Peyer's patch (tissue), 4 donors: Measurements from ENCODE around the gene MAML2. TPM values are rescaled to one million over a fixed set of nuclear protein-coding genes. Genes with fewer than 3 reads are reported as not detected.

ENCODE experiments used
- DNase-seq, 3 donors: peaks; one replicate each; pipeline ENCODE4 v3.0.0-alpha.2; 2017 to 2019
- H3K27ac ChIP-seq, 4 donors: fragments of 200-600 bp; sonication (generic); one replicate each; pipeline ENCODE4 v1.5.1; 2016 to 2019
- H3K27me3 ChIP-seq, 2 donors: fragments of 200-600 bp; sonication (generic); one replicate each; pipeline ENCODE4 v1.5.1; 2019
- H3K36me3 ChIP-seq, 3 donors: fragments of 200-600 bp; sonication (generic); one replicate each; pipeline ENCODE4 v1.5.1; 2016 to 2019
- H3K4me1 ChIP-seq, 4 donors: fragments of 200-600 bp; sonication (generic); one replicate each; pipeline ENCODE4 v1.5.1; 2016 to 2019
- H3K4me3 ChIP-seq, 4 donors: fragments of 200-600 bp; sonication (generic); 1 replicate in 3 of 4; 2 replicates in 1 of 4; pipeline ENCODE4 v1.5.1; 2016 to 2019; ENCODE audit warnings: mild to moderate bottlenecking in 1 of 4
- H3K9me3 ChIP-seq, 4 donors: fragments of 200-600 bp; sonication (generic); one replicate each; pipeline ENCODE4 v1.5.1; 2016 to 2019; ENCODE audit warnings: mild to moderate bottlenecking in 1 of 4
- CTCF ChIP-seq, 6 experiments: fragments of 450-650 bp in 4 of 6; fragments of 200-600 bp in 2 of 6; sonication (generic) in 1 of 6; IDR thresholded peaks; one replicate each; pipeline ENCODE4 v1.5.1; 2017 to 2019; ENCODE audit warnings: antibody characterized with exemption in 6 of 6, mild to moderate bottlenecking in 3 of 6, moderate library complexity in 1 of 6
- POLR2A ChIP-seq, 2 donors: fragments of 450-650 bp; IDR thresholded peaks; one replicate each; pipeline ENCODE4 v1.5.1; 2017; ENCODE audit warnings: antibody characterized with exemption in 2 of 2, mild to moderate bottlenecking in 2 of 2, moderate library complexity in 2 of 2
- total RNA-seq, 4 donors: library from RNA; depleted of rRNA; stranded (reverse); fragments of >200 nt; gene quantifications; one replicate each; pipeline ENCODE4 v1.1.0, GENCODE V29; 2016

Gene MAML2
- total RNA-seq, 4 donors from 2014 or later = 8.4 to 60.2 (median 22.7) TPM

GRCh38 chr11:96263238-96263763 is 79.7 kb downstream of the MAML2 start:
- no peak for TF ChIP-seq CTCF (IDR thresholded peaks at IDR 0.05)
- no peak for DNase-seq
- Histone ChIP-seq H3K9me3 (no peaks in the 10 kb centered on the region), H3K4me3 (no peak overlapping the region), H3K27me3 (no peaks in the 10 kb centered on the region), H3K27ac (peak overlapping the region in 2 of 4 donors; percentile 20 to 34), H3K4me1 (peaks cover 0 to 19% (median 14%) of the 10 kb centered on the region in 4 donors), H3K36me3 (no peaks in the 10 kb centered on the region)

- TF ChIP-seq CTCF (IDR thresholded peaks at IDR 0.05) = no peak
- peak overlapping the region in 2 of 4 donors; percentile 82 to 84 for H3K27ac ChIP-seq
- no peaks in the 10 kb centered on the region for H3K9me3 ChIP-seq
- DNase-seq = no peak
- H3K4me3 ChIP-seq = no peak overlapping the region
- no peaks in the 10 kb centered on the region for H3K36me3 ChIP-seq
- H3K27me3 ChIP-seq = no peaks in the 10 kb centered on the region
- peaks cover 0 to 43% (median 25%) of the 10 kb centered on the region in 4 donors for H3K4me1 ChIP-seq
These were observed 82.5 kb downstream of the MAML2 start for GRCh38 chr11:96260532-96260931.

- no peak for DNase-seq
- peaks cover 0 to 43% (median 28%) of the 10 kb centered on the region in 4 donors for H3K4me1 ChIP-seq
- no peak overlapping the region for H3K4me3 ChIP-seq
- peak overlapping the region; percentile 39 to 84 (median 76) for H3K27ac ChIP-seq
- no peaks in the 10 kb centered on the region for H3K36me3 ChIP-seq
- no peaks in the 10 kb centered on the region for H3K27me3 ChIP-seq
- no peaks in the 10 kb centered on the region for H3K9me3 ChIP-seq
- no peak for TF ChIP-seq CTCF (IDR thresholded peaks at IDR 0.05)
- TF ChIP-seq POLR2A (IDR thresholded peaks at IDR 0.05) = no peak
These were observed 82.9 kb downstream of the MAML2 start for GRCh38 chr11:96260067-96260511.

GRCh38 chr11:96259134-96259830 is 83.7 kb downstream of the MAML2 start:
- H3K4me1 ChIP-seq = peaks cover 0 to 48% (median 31%) of the 10 kb centered on the region in 4 donors
- no peaks in the 10 kb centered on the region for H3K9me3 ChIP-seq
- TF ChIP-seq POLR2A (IDR thresholded peaks at IDR 0.05) = no peak
- no peak for TF ChIP-seq CTCF (IDR thresholded peaks at IDR 0.05)
- H3K4me3 ChIP-seq = no peak overlapping the region
- H3K27ac ChIP-seq = peak overlapping the region; percentile 67 to 84 (median 76)
- no peaks in the 10 kb centered on the region for H3K36me3 ChIP-seq
- DNase-seq = no peak
- H3K27me3 ChIP-seq = no peaks in the 10 kb centered on the region

- Histone ChIP-seq H3K27ac (peak overlapping the region; percentile 67 to 84 (median 76)), H3K4me3 (peak overlapping the region in 1 of 4 donors; percentile 2), H3K27me3 (no peaks in the 10 kb centered on the region), H3K9me3 (no peaks in the 10 kb centered on the region), H3K4me1 (peaks cover 0 to 48% (median 31%) of the 10 kb centered on the region in 4 donors), H3K36me3 (no peaks in the 10 kb centered on the region)
- DNase-seq = peak in 2 of 3 donors; percentile 69 to 77
- TF ChIP-seq POLR2A (IDR thresholded peaks at IDR 0.05) (no peak), CTCF (IDR thresholded peaks at IDR 0.05) (no peak)
These were observed 84.7 kb downstream of the MAML2 start for GRCh38 chr11:96257972-96258934.
